ENCODE measurements around the gene HTR4.
"Not testable (repeated sequence)": the region's sequence is repeated elsewhere in the genome, so short reads cannot be mapped to it uniquely, and the experiment has no call there.

The HTR4 gene

GRCh38 chr5:148469501-148469935 is 184.8 kb downstream of the HTR4 start:
- peak; percentile 18 for DNase-seq

GRCh38 chr5:148468746-148469145 is 185.6 kb downstream of the HTR4 start:
- not testable (repeated sequence) for DNase-seq

GRCh38 chr5:148467958-148468357 is 186.4 kb downstream of the HTR4 start:
- no peak for DNase-seq

GRCh38 chr5:148466236-148466580 is 188.1 kb downstream of the HTR4 start:
- no peak for DNase-seq

GRCh38 chr5:148465381-148466235 is 188.7 kb downstream of the HTR4 start:
- no peak for DNase-seq

- no peak for DNase-seq
These were observed 194.7 kb downstream of the HTR4 start for GRCh38 chr5:148459669-148460068.

- DNase-seq = no peak
These were observed 196.1 kb downstream of the HTR4 start for GRCh38 chr5:148458036-148458888.

GRCh38 chr5:148457183-148457620 is 197.1 kb downstream of the HTR4 start:
- peak; percentile 1 for DNase-seq

- peak; percentile 26 for DNase-seq
These were observed 199.1 kb downstream of the HTR4 start for GRCh38 chr5:148455185-148455584.

GRCh38 chr5:148454576-148454975 is 199.8 kb downstream of the HTR4 start:
- no peak for DNase-seq

- DNase-seq = peak; percentile 5
These were observed 201.7 kb downstream of the HTR4 start for GRCh38 chr5:148452499-148453193.

- DNase-seq = no peak
These were observed 207.7 kb downstream of the HTR4 start for GRCh38 chr5:148446611-148447010.

- no peak for DNase-seq
These were observed 208.7 kb downstream of the HTR4 start for GRCh38 chr5:148445578-148445977.

- DNase-seq = peak; percentile 62
These were observed 210.3 kb downstream of the HTR4 start for GRCh38 chr5:148443998-148444397.

- DNase-seq = no peak
These were observed 211.1 kb downstream of the HTR4 start for GRCh38 chr5:148443241-148443640.

GRCh38 chr5:148438933-148439332 is 215.4 kb downstream of the HTR4 start:
- no peak for DNase-seq

- DNase-seq = peak; percentile 10
These were observed 217.1 kb downstream of the HTR4 start for GRCh38 chr5:148437249-148437648.

- no peak for DNase-seq
These were observed 218.3 kb downstream of the HTR4 start for GRCh38 chr5:148436029-148436428.

- no peak for DNase-seq
These were observed 220.5 kb downstream of the HTR4 start for GRCh38 chr5:148433826-148434225.

Measured in fibroblast of skin of right biceps (primary cell).